ENCODE measurements around the gene GPR107. TPM values are rescaled to one million over a fixed set of nuclear protein-coding genes. Genes with fewer than 3 reads are reported as not detected.
"Not testable (repeated sequence)": the region's sequence is repeated elsewhere in the genome, so short reads cannot be mapped to it uniquely, and the experiment has no call there.

The GPR107 gene
- 23.7 TPM for total RNA-seq
- long read RNA-seq, partial matches to known transcripts = 2 of 11 reads
- long read RNA-seq, other reads (novel, unspliced or antisense) = 9 of 11 reads

DNA sequence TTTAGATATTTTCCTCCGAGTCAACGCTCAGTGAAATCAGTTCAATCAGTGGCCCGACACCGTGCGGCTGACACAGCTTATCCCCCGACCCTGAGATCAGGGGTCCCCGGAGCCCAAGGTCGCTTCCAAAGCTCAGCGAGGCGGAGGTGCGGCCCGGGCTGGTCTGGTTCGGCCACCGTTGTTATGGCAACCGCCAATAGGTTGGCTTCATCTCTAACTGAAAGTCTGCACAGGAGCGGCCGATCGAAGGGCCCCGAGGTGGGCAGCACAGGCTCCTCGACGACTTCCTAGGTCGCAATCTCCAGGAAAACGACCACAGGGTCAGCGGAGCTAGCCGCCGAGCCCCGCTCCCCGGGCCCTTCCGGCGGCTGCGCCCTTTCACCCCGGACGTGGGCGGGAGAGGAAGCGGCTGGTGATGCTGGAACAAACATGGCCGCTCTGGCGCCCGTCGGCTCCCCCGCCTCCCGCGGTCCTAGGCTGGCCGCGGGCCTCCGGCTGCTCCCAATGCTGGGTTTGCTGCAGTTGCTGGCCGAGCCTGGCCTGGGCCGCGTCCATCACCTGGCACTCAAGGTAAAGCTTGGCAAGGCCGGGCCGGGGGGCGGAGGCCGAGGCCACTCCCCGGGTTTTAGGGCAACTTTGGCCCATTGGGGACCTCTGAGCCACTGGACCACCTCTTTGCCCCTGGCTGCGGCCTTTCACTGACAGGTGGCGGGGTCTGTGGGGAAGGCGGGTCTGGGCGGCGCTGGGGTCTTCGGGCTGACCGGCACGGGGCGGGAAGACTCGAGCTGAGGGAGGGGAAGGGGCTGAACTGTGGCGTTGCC is at the start of gene GPR107:
TSS of gene GPR107 (plus strand) at position 403 of the 821 bp plus-strand sequence. CDS start at position 430, 27 bp downstream.
- DNase-seq (ENCODE audit: low spot score) = peak; percentile 93
- intact Hi-C loops (cut with DNase I) = no loop called here

DNA sequence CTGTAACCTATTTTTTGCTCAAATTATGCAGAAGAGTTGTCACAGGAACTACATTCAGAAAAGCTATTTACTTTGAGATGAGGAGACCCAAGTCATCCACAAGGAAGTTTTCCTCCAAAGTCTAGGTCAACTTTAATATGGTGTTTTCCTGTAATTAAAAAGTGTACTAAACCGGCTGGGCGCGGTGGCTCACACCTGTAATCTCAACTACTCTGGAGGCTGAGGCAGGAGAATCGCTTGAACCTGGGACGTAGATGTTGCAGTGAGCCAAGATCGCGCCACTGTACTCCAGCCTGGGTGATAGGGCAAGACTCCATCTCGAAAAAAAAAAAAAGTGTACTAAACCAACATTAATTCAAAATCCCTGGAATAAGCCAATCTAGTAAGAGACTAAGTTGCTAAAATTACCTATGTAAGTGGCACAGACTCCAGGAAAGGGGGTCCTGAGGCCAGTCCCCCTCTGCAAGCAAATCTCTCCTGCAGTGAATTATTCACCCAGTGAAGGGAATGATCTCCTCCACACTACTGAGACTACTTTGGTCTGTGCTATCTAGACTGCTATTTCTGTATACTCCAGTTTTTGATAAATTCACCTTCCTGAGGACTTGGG is 49.7 kb upstream of the GPR107 start:
- intact Hi-C loops (cut with DNase I) = no loop called here
- no peak for DNase-seq (ENCODE audit: low spot score)

DNA sequence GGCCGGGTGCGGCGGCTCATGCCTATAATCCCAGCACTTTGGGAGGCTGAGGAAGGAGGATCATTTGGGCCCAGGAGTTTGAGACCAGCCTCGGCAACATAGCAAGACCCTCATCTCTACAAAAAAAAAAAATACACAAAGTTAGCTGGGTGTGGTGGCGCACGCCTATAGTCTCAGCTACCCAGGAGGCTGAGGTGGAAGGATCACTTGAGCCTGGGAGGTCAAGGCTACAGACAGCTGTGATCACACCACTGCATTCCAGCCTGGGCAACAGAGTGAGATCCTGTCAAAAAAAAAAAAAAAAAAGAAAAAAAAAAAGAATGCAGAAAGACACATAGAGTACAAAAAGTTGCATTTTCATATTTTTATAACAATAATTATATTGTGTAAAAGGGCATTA is 46.8 kb upstream of the GPR107 start:
- DNase-seq (ENCODE audit: low spot score); intact Hi-C loops (cut with DNase I): not testable (repeated sequence)

DNA sequence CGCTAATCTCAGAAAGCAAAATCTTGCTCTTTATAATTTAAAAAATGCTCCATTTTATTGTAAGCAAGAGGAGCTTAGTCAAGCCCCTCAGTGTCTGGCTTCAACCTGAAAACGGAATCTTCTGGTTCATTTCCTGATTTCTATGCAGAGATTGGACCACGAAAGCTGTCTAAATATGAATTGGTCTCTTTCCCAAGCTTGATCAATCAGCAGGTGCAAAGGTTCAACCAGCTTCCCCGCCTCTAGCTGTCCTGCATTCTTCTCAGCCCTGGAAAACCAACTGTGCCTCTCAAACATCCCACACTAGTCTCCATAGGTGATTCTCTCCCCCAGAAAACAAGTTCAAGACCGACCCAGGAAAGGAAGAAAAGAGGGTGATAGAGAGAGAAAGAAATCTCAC is 45.2 kb upstream of the GPR107 start:
- no peak for DNase-seq (ENCODE audit: low spot score)
- intact Hi-C loops (cut with DNase I) = no loop called here

DNA sequence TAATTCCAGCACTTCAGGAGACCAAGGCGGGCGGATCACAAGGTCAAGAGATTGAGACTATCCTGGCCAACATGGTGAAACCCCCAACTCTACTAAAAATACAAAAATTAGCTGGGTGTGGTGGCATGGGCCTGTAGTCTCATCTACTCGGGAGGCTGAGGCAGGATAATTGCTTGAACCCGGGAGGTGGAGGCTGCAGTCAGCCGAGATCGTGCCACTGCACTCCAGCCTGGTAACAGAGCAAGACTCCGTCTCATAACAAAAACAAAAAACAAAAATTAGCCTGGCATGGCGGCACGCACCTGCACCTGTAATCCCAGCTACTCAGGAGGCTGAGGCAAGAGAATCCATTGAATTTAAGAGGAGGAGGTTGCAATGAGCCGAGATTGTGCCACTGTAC is 44.2 kb upstream of the GPR107 start:
- not testable (repeated sequence) for DNase-seq (ENCODE audit: low spot score)

DNA sequence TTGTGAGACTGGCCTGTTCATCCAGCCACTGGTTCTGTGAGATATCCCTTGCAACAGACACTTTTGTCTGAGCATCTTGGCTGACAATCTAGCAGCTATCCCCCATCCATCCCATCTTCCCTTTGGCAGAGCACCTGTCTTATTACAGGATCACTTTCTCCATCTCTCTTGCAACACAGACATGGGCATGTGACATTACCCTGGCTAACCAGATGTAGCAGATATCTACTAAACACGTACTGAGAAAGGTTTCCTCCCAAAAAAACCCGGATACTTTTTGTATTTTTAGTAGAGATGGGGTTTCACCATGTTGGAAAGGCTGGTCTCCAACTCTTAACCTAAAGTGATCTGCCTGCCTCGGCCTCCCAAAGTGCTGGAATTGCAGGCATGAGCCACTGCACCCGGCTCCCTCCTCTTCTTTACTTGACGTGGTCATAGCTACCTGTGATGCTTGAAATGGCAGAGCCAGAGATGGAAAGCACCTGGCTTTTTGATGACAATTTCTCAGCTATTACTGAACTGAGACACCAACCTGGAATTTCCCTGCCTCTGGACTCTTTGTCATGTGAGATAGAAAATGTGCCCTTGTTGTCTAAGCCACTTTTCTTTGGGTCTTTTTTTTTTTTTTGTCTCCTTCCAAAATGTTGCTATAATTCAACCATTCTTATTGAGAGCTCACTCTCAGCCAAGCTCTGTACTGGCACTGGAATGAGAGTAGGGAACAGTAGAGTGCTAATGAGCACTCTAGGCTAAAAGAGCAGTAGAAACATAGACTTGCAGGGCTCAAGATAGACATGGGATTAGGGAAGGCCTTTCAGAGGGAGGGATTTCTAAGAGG is 43.3 kb upstream of the GPR107 start:
- DNase-seq (ENCODE audit: low spot score) = no peak
- intact Hi-C loops (cut with DNase I) = no loop called here

More for the DNA sequence above, 44.2 kb upstream of the GPR107 start:
- intact Hi-C loops (cut with DNase I) = not testable (repeated sequence)

DNA sequence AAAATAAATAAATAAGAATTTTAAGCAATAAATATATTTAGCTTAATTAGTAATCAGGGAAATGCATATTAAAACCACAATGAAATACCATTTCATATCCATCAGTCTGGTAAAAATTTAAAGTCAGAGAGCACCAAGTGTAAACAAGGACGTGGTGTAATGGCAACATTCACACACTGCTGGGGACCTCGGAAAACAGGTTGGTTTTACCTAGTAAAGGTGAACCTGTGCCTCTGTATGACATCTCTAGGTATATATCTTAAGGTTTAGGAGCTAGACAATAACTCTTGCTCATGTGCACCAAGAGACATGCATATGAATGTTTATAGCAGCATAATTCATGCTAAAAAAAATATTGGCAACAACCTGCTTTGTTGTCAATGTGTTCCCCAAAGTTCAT is 40.4 kb upstream of the GPR107 start:
- no peak for DNase-seq (ENCODE audit: low spot score)
- intact Hi-C loops (cut with DNase I) = no loop called here

DNA sequence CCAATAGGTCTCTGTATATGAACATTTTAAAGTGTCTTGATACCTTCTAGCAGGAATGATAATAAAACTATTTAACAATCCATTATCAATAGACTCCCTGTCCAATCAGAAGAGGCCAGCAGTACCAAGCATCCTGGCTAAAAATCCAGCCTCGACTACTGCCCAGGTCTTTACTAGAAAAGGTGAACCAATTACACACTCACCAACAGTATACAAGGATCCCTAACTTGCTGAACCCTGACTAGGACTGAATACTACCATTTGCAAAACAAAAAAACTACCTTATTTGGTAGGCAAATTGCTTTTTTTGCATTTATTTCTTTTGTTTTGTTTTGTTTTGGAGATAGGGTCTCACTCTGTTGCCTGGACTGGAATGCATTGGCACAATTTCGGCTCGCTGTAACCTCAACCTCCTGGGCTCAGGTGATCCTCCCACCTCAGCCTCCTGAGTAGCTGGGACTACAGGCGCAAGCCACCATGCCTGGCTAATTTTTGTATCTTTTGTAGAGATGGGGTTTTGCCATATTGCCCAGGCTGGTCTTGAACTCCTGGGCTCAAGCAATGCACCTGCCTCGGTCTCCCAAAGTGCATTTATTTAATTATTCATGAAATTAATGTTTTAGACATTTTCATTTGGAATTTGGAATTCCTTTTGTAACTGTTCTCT is 38.2 kb upstream of the GPR107 start:
- no peak for DNase-seq (ENCODE audit: low spot score)
- intact Hi-C loops (cut with DNase I) = no loop called here

DNA sequence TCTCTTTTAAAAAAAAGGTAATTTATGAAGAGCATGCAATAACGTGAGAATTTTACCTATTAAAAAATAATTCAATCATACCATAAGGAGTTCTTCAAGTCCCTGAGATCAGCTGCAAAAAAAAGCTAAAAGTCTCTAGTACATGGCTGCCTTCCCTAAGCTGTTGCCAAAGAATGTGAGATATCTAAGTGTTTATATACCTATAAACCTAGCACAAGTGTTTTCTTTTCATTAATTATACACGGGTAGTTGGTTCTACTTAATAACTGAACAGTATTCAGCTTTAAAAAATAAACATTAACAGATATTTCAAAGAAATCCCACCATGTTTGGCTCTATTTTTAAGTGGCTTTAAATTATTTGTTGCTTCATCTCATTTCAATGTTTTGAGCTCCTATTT is 36.6 kb upstream of the GPR107 start:
- intact Hi-C loops (cut with DNase I) = no loop called here
- DNase-seq (ENCODE audit: low spot score) = no peak

DNA sequence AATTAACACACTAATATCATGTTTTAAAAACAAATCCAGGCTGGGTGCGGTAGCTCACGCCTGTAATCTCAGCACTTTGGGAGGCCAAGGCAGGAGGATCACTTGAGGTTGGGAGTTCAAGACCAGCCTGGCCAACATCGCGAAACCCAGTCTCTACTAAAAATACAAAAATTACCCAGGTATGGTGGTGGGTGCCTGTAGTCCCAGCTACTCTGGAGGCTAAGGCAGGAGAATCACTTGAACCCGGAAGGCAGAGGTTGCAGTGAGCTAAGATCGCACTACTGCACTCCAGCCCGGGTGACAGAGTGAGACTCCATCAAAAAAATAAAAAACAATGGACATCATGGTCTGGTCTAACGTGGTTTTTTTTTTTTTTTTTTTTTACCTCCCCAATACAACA is 36.2 kb upstream of the GPR107 start:
- DNase-seq (ENCODE audit: low spot score); intact Hi-C loops (cut with DNase I): not testable (repeated sequence)

DNA sequence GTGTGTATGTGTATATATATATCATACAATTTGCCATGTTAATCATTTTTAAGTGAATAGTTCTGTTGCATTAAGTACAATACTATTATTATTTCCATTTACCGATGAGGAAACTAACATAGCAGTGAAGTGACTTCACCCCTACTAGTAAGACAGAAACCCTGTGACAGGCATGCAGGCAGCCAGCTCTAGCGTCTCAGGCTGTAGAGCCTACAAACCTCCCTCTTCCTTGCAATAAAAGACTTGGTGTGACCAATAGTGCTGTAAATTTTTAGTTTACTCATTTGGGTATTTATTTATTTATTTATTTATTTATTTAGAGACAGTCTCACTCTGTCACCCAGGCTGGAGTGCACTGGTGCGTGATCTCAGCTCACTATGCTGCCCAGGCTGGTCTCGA is 35.4 kb upstream of the GPR107 start:
- DNase-seq (ENCODE audit: low spot score) = no peak
- intact Hi-C loops (cut with DNase I) = no loop called here

DNA sequence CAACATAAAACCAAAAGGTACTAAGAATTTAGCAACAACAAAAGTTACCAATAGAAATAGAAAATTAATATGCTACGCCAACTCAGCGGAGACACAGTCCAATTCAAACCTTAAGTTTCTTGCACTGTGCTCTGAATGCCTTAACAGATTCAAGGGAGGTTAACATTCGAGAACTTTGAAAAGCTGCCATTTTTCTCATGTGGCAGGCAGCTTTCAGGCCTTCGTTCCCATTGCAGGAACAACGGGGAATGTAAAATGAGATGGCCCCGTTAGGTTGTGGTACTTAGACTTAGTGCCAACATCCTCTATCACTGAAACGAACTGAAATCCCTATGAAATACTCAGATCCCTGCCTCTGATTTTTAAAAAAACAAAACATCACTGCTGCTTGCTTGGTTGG is 33.1 kb upstream of the GPR107 start:
- intact Hi-C loops (cut with DNase I) = no loop called here
- no peak for DNase-seq (ENCODE audit: low spot score)

DNA sequence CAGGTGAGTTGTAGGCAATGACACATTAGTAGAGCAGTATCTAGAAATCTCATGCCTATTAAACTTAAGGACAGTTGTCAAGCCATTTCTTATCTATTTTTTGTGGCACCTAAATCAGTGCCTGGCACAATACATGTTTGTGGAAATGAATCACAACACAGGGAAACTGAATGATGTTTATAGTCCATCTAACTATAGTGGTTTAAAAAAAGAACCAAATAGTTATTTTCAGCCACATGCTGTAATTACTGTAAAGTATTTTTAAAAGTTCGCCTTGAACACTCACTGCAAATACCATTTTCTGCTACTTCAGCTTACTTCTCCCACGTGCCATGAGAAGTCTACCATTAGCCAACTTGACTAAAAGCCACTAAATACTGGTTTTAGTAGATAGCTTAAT is 32.6 kb upstream of the GPR107 start:
- DNase-seq (ENCODE audit: low spot score) = no peak
- intact Hi-C loops (cut with DNase I) = no loop called here

DNA sequence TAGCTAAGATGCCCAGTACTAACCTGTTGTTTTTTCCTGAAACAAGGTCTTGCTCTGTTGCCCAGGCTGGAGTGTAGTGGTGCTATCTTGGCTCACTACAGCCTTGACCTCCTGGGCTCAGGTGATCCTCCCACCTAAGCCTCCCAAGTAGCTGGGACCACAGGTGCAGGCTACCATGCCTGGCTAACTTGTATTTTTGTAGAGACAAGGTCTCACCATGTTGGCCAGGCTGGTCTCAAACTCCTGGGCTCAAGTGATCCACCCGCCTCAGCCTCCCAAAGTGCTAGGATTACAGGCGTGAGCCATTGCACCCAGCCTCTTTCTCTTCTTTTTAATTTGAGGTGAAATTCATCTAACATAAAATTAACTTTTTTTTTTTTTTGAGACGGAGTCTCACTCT is 31.9 kb upstream of the GPR107 start:
- intact Hi-C loops (cut with DNase I); DNase-seq (ENCODE audit: low spot score): not testable (repeated sequence)

DNA sequence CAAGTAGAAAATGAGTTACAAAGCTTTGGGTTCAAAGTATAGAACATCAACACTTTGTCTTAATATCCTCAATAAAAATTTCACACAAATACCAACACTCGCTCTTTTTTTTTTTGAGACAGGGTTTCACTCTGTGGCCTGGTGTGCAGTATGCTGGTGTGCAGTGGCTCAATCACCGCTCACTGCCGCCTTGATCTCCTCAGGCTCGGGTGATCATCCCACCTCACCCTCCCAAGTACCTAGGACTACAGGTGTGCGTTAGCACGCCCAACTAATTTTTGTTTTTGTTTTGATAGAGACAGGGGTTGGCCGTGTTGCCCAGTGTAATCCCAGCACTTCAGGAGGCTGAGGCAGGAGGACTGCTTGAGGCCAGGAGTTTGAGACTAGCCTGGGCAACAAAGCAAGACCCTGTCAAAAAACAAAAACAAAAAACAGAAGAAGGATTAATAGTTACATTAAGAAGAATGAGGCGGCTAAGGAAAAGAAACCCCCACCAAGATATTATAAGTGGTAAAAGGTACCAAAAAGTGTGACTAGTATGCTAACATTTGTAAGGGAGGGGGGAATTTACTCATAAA is 31.1 kb upstream of the GPR107 start:
- intact Hi-C loops (cut with DNase I) = no loop called here
- DNase-seq (ENCODE audit: low spot score) = no peak

DNA sequence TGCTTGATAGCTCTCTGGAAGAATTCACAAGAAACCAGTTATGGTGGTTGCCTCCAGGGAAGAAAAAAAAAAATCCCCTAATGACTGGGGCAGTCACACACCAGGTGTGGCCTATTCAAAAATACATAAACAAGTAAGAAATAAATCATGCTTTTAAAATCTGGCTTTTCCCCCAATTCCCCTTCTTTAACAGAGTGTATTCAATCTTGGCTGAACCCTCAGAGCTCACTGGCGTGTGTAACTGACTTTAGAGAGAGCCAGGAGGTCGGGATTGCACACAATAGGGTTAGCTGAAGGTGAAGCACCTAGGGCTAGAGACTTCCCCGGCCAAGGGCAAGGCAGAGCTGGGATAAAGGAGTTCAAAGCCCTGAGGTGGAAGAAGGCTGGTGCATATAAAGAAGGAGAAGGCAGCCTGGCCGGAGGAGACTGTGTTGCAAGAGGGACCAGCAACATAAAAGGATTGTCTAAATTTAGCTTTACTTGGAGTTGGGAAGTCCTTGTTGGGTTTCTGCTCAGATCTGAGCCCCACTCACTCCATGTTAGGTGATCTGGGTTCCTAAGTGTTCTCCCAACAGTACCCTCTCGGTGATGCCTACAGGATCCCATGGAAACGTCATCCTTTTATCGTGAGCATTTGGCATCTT is 30.4 kb upstream of the GPR107 start:
- intact Hi-C loops (cut with DNase I) = no loop called here

DNA sequence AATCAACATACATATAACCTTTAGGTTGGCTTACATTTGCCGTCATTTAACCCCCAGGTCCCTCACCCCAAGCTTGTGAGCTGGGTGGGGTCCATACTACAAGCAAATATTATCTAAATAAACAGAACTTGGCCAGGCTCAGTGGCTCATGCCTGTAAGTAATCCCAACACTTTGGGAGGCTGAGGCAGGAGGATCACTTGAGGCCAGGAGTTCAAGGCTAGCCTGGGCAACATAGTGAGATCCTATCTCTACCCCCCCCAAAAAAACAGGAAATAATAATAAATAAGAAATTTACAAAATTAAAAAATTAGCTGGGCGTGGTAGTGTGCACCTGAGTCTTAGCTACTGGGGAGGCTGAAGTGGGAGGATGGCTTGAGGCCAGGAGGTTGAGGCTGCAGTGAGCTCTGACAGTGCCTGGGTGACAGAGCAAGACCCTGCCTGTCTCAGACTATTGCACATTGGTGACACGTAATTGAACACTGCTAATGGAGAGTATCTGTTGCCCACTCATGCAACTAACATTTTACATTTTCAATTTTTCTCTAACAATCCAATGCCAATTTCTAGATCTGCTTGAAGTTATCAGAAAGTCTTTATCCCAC is 29.6 kb upstream of the GPR107 start:
- intact Hi-C loops (cut with DNase I) = no loop called here
- no peak for DNase-seq (ENCODE audit: low spot score)

More for the DNA sequence above, 30.4 kb upstream of the GPR107 start:
- no peak for DNase-seq (ENCODE audit: low spot score)

DNA sequence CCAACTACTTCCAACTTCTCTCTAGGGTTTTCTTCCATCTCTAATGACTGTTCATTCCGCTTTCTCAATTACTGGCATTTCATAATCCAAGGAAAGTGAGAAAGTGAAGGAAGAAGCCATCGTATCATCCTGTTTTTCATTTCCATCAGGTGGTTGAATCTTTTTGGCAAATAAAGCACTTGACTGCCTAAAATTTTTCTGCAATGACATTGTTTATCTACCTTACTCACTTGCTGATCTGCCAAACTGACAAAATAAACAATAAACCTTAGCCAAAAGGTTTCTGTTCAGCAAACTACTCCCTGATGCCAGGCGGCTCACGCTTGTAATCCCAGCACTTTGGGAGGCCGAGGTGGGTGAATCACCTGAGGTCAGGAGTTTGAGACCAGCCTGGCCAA is 29.1 kb upstream of the GPR107 start:
- no peak for DNase-seq (ENCODE audit: low spot score)
- intact Hi-C loops (cut with DNase I) = no loop called here

Data from cardiac septum (tissue), 1 donor.